Progenitor cell of endocrine pancreas (in vitro differentiated cells): ENCODE data around the gene PLSCR5. TPM values are rescaled to one million over a fixed set of nuclear protein-coding genes. Genes with fewer than 3 reads are reported as not detected.

Experiments
- DNase-seq: peaks from one replicate; pipeline ENCODE4 v3.0.0; 2021; ENCODE audit warnings: low spot score; ENCODE audit not compliant: unreplicated experiment
- H3K27ac Mint-ChIP-seq: 2 replicates; pipeline ENCODE4 v1.8.0; 2021; ENCODE audit warnings: mild to moderate bottlenecking, moderate library complexity, mixed read lengths
- H3K27me3 Mint-ChIP-seq: 2 replicates; pipeline ENCODE4 v1.8.0; 2021; ENCODE audit warnings: mixed read lengths
- H3K36me3 Mint-ChIP-seq: 2 replicates; pipeline ENCODE4 v1.8.0; 2022; ENCODE audit warnings: mixed read lengths; ENCODE audit not compliant: insufficient read depth
- H3K4me1 Mint-ChIP-seq: 2 replicates; pipeline ENCODE4 v1.8.0; 2021; ENCODE audit warnings: low read depth, mixed read lengths
- H3K4me3 Mint-ChIP-seq: 2 replicates; pipeline ENCODE4 v1.8.0; 2021; ENCODE audit warnings: low read depth, mild to moderate bottlenecking, moderate library complexity, mixed read lengths
- H3K9me3 Mint-ChIP-seq: 2 replicates; pipeline ENCODE4 v1.8.0; 2021; ENCODE audit warnings: low read depth, mixed read lengths
- CTCF ChIP-seq: fragments of 200-600 bp; sonication (generic); IDR thresholded peaks from one replicate; pipeline ENCODE4 v1.5.0; 2021; ENCODE audit warnings: antibody characterized with exemption, mild to moderate bottlenecking; ENCODE audit not compliant: unreplicated experiment
- total RNA-seq: library from RNA; stranded (reverse); gene quantifications from 2 replicates; pipeline ENCODE4 v1.2.1, GENCODE V29; 2021

PLSCR5 gene
- total RNA-seq, 1 donor from 2014 or later = not detected

GRCh38 chr3:146598535-146598934 lies 6.6 kb downstream of the PLSCR5 start:
- no peak for TF ChIP-seq CTCF
- no peaks in the 10 kb centered on the region for H3K9me3 Mint-ChIP-seq
- H3K4me3 Mint-ChIP-seq = no peak overlapping the region
- no peaks in the 10 kb centered on the region for H3K4me1 Mint-ChIP-seq
- DNase-seq = no peak
- no peaks in the 10 kb centered on the region for H3K27me3 Mint-ChIP-seq
- H3K36me3 Mint-ChIP-seq = no peaks in the 10 kb centered on the region
- H3K27ac Mint-ChIP-seq = no peak overlapping the region

GRCh38 chr3:146594843-146595482 lies 10.2 kb downstream of the PLSCR5 start:
- no peak overlapping the region for H3K4me3 Mint-ChIP-seq
- H3K27me3 Mint-ChIP-seq = no peaks in the 10 kb centered on the region
- TF ChIP-seq CTCF = peak; percentile 58
- no peak for DNase-seq
- no peaks in the 10 kb centered on the region for H3K9me3 Mint-ChIP-seq
- H3K27ac Mint-ChIP-seq = no peak overlapping the region
- peaks cover 3% of the 10 kb centered on the region for H3K4me1 Mint-ChIP-seq
- no peaks in the 10 kb centered on the region for H3K36me3 Mint-ChIP-seq

GRCh38 chr3:146593776-146594175 lies 11.4 kb downstream of the PLSCR5 start:
- no peak for TF ChIP-seq CTCF
- no peak overlapping the region for H3K4me3 Mint-ChIP-seq
- no peak overlapping the region for H3K27ac Mint-ChIP-seq
- H3K36me3 Mint-ChIP-seq = no peaks in the 10 kb centered on the region
- no peaks in the 10 kb centered on the region for H3K27me3 Mint-ChIP-seq
- DNase-seq = no peak
- H3K9me3 Mint-ChIP-seq = no peaks in the 10 kb centered on the region
- peaks cover 3% of the 10 kb centered on the region for H3K4me1 Mint-ChIP-seq

- no peaks in the 10 kb centered on the region for H3K36me3 Mint-ChIP-seq
- peaks cover 3% of the 10 kb centered on the region for H3K4me1 Mint-ChIP-seq
- TF ChIP-seq CTCF = no peak
- no peaks in the 10 kb centered on the region for H3K9me3 Mint-ChIP-seq
- H3K27ac Mint-ChIP-seq = no peak overlapping the region
- DNase-seq = no peak
- no peaks in the 10 kb centered on the region for H3K27me3 Mint-ChIP-seq
- no peak overlapping the region for H3K4me3 Mint-ChIP-seq
Observed at GRCh38 chr3:146590521-146590920, 14.6 kb downstream of the PLSCR5 start.

GRCh38 chr3:146589899-146590508 lies 15.1 kb downstream of the PLSCR5 start:
- H3K4me3 Mint-ChIP-seq = no peak overlapping the region
- no peak overlapping the region for H3K27ac Mint-ChIP-seq
- no peaks in the 10 kb centered on the region for H3K27me3 Mint-ChIP-seq
- H3K36me3 Mint-ChIP-seq = no peaks in the 10 kb centered on the region
- H3K4me1 Mint-ChIP-seq = peaks cover 6% of the 10 kb centered on the region
- DNase-seq = no peak
- no peaks in the 10 kb centered on the region for H3K9me3 Mint-ChIP-seq
- peak; percentile 70 for TF ChIP-seq CTCF
